Breast epithelium (tissue), 4 donors: ENCODE measurements around the gene PPAN. TPM values are rescaled to one million over a fixed set of nuclear protein-coding genes. Genes with fewer than 3 reads are reported as not detected.

ENCODE experiments used
- DNase-seq, 2 donors: peaks; one replicate each; pipeline ENCODE4 v3.0.0-alpha.2; 2019; ENCODE audit warnings: low spot score in 2 of 2
- H3K27ac ChIP-seq, 2 donors: fragments of 200-600 bp; sonication (generic) in 1 of 2; one replicate each; pipeline ENCODE4 v1.5.1; 2016 to 2019; ENCODE audit warnings: mild to moderate bottlenecking in 1 of 2
- H3K27me3 ChIP-seq, 2 donors: fragments of 200-600 bp; sonication (generic) in 1 of 2; one replicate each; pipeline versions ENCODE4 v1.5.1 to v1.6.0; 2017 to 2019; ENCODE audit warnings: control low read depth in 1 of 2, mild to moderate bottlenecking in 1 of 2
- H3K36me3 ChIP-seq: fragments of 200-600 bp; one replicate; pipeline ENCODE4 v1.5.1; 2019
- H3K4me1 ChIP-seq, 2 donors: fragments of 200-600 bp; sonication (generic); one replicate each; pipeline ENCODE4 v1.5.1; 2016 to 2019; ENCODE audit warnings: control low read depth in 1 of 2
- H3K4me3 ChIP-seq, 3 donors: fragments of 200-600 bp; sonication (generic); 1 replicate in 2 of 3; 2 replicates in 1 of 3; pipeline ENCODE4 v1.5.1; 2016 to 2019; ENCODE audit warnings: mild to moderate bottlenecking in 3 of 3, moderate library complexity in 2 of 3
- H3K9me3 ChIP-seq, 2 donors: fragments of 200-600 bp; sonication (generic) in 1 of 2; one replicate each; pipeline ENCODE4 v1.5.1; 2016 to 2019; ENCODE audit warnings: control low read depth in 1 of 2
- POLR2A ChIP-seq: fragments of 450-650 bp; IDR thresholded peaks from one replicate; pipeline ENCODE4 v1.6.1; 2016; ENCODE audit warnings: antibody characterized with exemption, mild to moderate bottlenecking, moderate library complexity
- POLR2AphosphoS5 ChIP-seq, 3 donors: sonication (generic); formaldehyde crosslinking; IDR thresholded peaks; one replicate each; pipeline ENCODE4 v1.6.1; 2017; ENCODE audit warnings: antibody characterized with exemption in 3 of 3
- intact Hi-C: fragments of 100-400 bp; cut with DNase I; formaldehyde crosslinking; loops from one replicate; pipeline ENCODE4 v1.15.1; 2023; ENCODE audit warnings: low total_unique reads
- total RNA-seq, 3 donors: library from RNA; depleted of rRNA; stranded (reverse); fragments of >200 nt; gene quantifications; one replicate each; pipeline ENCODE4 v1.1.0, GENCODE V29; 2016
- TF ChIP-seq, protein P1 (sequence below), 3 donors: fragments of 450-650 bp; IDR thresholded peaks; one replicate each; pipeline ENCODE4 v1.5.1; 2016 to 2017; ENCODE audit warnings: antibody characterized with exemption in 3 of 3, mild to moderate bottlenecking in 3 of 3, moderate library complexity in 3 of 3

Gene PPAN
- total RNA-seq, 3 donors from 2014 or later = 17.1 to 44.2 (median 35.3) TPM

DNA sequence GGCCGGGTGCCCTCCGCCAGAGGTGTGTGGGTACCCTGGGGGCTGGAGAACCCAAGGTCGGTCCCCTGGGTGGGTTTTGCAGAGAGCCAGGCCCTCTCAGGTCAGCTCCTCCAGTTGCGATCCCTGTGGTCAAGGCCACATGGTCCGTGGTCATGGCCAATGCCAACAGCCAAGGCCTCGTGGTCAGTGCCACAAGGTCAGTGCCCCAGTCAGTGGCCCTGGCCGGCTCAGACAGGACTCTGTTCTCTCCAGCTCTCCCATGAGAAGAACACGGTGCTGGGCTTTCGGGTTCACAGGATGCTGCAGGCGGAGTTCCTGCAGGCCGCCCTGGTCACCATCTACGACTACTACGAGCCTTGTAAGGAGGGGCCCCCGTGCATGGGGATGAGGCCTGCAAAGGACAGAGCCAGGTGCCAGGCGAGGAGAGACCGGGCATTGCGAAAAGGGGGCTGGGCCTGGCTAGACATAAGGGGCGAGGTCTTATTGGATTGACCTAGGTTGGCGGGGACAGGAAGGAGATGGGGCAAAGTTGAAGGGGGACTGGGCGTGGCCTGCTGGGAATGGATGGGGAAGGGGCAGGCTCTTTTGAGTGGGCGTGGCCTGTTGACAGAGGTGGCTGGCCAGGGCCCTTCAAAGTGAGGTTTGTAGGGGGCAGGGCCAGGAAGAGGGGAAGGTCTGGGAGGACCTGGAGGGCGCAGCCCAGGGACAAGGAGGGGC is 35.3 kb upstream of the PPAN start:
- H3K27ac ChIP-seq = no peak overlapping the region
- H3K4me1 ChIP-seq = no peaks in the 10 kb centered on the region
- H3K27me3 ChIP-seq = peaks cover 0 to 4% of the 10 kb centered on the region in 2 donors
- intact Hi-C loops = no loop called here
- no peak for TF ChIP-seq POLR2A
- TF ChIP-seq, protein P1, sequence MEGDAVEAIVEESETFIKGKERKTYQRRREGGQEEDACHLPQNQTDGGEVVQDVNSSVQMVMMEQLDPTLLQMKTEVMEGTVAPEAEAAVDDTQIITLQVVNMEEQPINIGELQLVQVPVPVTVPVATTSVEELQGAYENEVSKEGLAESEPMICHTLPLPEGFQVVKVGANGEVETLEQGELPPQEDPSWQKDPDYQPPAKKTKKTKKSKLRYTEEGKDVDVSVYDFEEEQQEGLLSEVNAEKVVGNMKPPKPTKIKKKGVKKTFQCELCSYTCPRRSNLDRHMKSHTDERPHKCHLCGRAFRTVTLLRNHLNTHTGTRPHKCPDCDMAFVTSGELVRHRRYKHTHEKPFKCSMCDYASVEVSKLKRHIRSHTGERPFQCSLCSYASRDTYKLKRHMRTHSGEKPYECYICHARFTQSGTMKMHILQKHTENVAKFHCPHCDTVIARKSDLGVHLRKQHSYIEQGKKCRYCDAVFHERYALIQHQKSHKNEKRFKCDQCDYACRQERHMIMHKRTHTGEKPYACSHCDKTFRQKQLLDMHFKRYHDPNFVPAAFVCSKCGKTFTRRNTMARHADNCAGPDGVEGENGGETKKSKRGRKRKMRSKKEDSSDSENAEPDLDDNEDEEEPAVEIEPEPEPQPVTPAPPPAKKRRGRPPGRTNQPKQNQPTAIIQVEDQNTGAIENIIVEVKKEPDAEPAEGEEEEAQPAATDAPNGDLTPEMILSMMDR (IDR thresholded peaks at IDR 0.05) = no peak
- TF ChIP-seq POLR2AphosphoS5 (IDR thresholded peaks at IDR 0.05) = no peak
- no peak for DNase-seq
- no peak overlapping the region for H3K4me3 ChIP-seq
- no peaks in the 10 kb centered on the region for H3K36me3 ChIP-seq
- peaks cover 6 to 8% of the 10 kb centered on the region in 2 donors for H3K9me3 ChIP-seq

DNA sequence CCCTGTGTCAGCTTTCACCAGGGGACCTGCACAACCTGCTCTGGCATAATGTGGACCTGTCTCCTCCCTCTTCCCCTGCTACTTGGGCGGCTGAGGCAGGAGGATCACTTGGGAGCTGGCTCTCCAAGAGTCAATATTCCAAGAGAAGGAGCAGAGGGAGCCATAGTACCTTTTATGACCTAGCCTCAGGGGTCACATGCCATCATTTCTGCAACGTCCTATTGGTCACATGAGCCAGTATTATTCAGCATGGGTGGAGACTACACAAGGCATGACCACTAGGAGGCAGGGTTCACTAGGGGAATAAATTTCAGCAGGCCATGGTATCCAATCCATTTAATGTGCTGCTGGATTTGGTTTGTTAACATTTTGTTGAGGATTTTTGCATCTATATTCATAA is 32.0 kb upstream of the PPAN start:
- no peaks in the 10 kb centered on the region for H3K27me3 ChIP-seq
- H3K4me1 ChIP-seq = no peaks in the 10 kb centered on the region
- H3K9me3 ChIP-seq = peaks cover 6 to 8% of the 10 kb centered on the region in 2 donors
- no peak overlapping the region for H3K27ac ChIP-seq
- H3K4me3 ChIP-seq = no peak overlapping the region
- no peaks in the 10 kb centered on the region for H3K36me3 ChIP-seq
- intact Hi-C loops = no loop called here
- no peak for DNase-seq
- TF ChIP-seq, protein P1 (IDR thresholded peaks at IDR 0.05) = no peak
- TF ChIP-seq POLR2AphosphoS5 (IDR thresholded peaks at IDR 0.05) (no peak), POLR2A (no peak)

DNA sequence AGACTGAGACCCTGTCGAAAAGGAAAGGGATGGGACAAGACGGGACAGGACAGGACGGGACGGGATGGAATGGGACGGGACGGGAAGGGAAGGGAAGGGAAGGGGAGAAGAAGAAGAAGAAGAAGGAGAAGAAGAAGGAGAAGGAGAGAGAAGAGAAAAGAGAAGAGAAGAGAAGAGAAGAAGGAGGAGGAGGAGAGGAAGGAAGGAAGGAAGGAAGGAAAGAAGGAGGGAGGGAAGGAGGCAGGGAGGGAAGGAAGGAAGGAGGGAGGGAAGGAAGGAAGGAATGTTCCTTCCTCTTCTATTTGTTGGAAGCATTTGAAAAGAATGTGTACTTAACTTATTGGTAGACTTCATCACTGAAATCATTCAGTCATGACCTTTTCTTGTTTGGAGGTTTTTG is 29.6 kb upstream of the PPAN start:
- no peak overlapping the region for H3K27ac ChIP-seq
- no peak overlapping the region for H3K4me3 ChIP-seq
- no peak for TF ChIP-seq POLR2AphosphoS5 (IDR thresholded peaks at IDR 0.05)
- no peak for TF ChIP-seq POLR2A
- TF ChIP-seq, protein P1 (IDR thresholded peaks at IDR 0.05) = no peak
- H3K4me1 ChIP-seq = no peaks in the 10 kb centered on the region
- H3K36me3 ChIP-seq = no peaks in the 10 kb centered on the region
- intact Hi-C loops = no loop called here
- no peaks in the 10 kb centered on the region for H3K27me3 ChIP-seq
- H3K9me3 ChIP-seq = peaks cover 6 to 8% of the 10 kb centered on the region in 2 donors
- no peak for DNase-seq

DNA sequence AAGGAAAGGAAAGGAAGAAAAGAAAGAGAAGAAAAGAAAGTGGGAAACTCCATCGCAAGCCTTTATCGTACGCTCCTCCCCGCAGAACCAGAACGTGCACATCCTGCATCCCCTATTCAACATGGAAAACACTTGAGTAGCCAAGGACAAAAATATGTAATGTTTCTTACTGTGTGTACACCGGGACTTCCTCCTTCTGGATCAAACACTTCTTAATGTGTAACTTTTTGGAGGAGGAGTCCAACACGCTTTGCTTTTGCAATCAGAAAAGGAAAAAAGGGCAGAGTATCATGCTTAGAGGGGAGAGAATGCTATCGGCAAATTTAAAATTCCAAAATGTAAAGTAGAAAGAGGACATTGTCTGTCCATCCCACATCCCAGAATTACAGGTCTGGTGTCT is 27.8 kb upstream of the PPAN start:
- intact Hi-C loops = no loop called here

DNA sequence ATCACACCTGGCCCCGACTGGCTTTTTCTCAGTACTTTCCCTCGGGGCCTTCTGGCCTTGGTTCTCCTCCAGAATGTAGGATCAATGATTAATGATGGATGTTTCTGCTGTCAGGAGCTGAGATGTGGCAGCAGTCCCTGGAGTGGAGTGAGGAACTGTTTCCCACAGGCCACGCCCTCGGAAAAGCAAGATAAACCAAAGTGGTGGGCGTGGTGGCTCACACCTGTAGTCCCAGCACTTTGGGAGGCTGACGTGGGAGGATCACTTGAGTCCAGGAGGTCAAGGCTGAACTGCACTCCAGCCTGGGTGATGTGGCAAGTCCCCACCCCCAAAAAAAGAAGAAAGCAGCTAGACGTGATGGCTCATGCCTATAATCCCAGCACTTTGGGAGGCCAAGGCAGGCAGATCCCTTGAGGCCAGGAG is 27.1 kb upstream of the PPAN start:
- H3K4me1 ChIP-seq = no peaks in the 10 kb centered on the region
- no peak overlapping the region for H3K4me3 ChIP-seq
- peaks cover 2 to 3% of the 10 kb centered on the region in 2 donors for H3K9me3 ChIP-seq
- no peak for DNase-seq
- H3K36me3 ChIP-seq = no peaks in the 10 kb centered on the region
- TF ChIP-seq, protein P1 (IDR thresholded peaks at IDR 0.05) = no peak
- TF ChIP-seq POLR2A (no peak), POLR2AphosphoS5 (IDR thresholded peaks at IDR 0.05) (no peak)
- intact Hi-C loops = no loop called here
- no peak overlapping the region for H3K27ac ChIP-seq
- H3K27me3 ChIP-seq = no peaks in the 10 kb centered on the region

More for the DNA sequence above, 27.8 kb upstream of the PPAN start:
- no peak overlapping the region for H3K4me3 ChIP-seq
- no peaks in the 10 kb centered on the region for H3K4me1 ChIP-seq
- DNase-seq = no peak
- no peaks in the 10 kb centered on the region for H3K27me3 ChIP-seq
- no peak overlapping the region for H3K27ac ChIP-seq
- peaks cover 6 to 8% of the 10 kb centered on the region in 2 donors for H3K9me3 ChIP-seq
- TF ChIP-seq, protein P1 (IDR thresholded peaks at IDR 0.05) = no peak
- no peak for TF ChIP-seq POLR2A
- TF ChIP-seq POLR2AphosphoS5 (IDR thresholded peaks at IDR 0.05) = no peak
- no peaks in the 10 kb centered on the region for H3K36me3 ChIP-seq
